Fibroblast of mammary gland (primary cell): ENCODE data around the gene BEAN1.

Source experiments
- DNase-seq: peaks from one replicate; pipeline ENCODE4 v3.0.0-alpha.2; 2010; ENCODE audit warnings: low read depth
- H3K4me3 ChIP-seq: 2 replicates; pipeline ENCODE4 v1.5.1; 2011; ENCODE audit warnings: low read depth, mild to moderate bottlenecking, low read length, moderate library complexity; ENCODE audit not compliant: control insufficient read depth
- CTCF ChIP-seq: conservative IDR thresholded peaks from 2 replicates; pipeline ENCODE4 v1.5.1; 2011; ENCODE audit warnings: low read depth, low read length, inconsistent platforms; ENCODE audit not compliant: control insufficient read depth, insufficient read depth

The BEAN1 gene

GRCh38 chr16:66489385-66489784 lies 62.3 kb downstream of the BEAN1 start:
- no peak for TF ChIP-seq CTCF
- H3K4me3 ChIP-seq, result no peak overlapping the region
- DNase-seq, result no peak

GRCh38 chr16:66489818-66490217 lies 62.7 kb downstream of the BEAN1 start:
- no peak overlapping the region for H3K4me3 ChIP-seq
- TF ChIP-seq CTCF, result no peak
- no peak for DNase-seq

GRCh38 chr16:66490774-66491715 lies 64.0 kb downstream of the BEAN1 start:
- DNase-seq, result no peak
- no peak for TF ChIP-seq CTCF
- no peak overlapping the region for H3K4me3 ChIP-seq

GRCh38 chr16:66491716-66492064 lies 64.6 kb downstream of the BEAN1 start:
- no peak overlapping the region for H3K4me3 ChIP-seq
- TF ChIP-seq CTCF, result no peak
- DNase-seq, result no peak

GRCh38 chr16:66493490-66494401 lies 66.7 kb downstream of the BEAN1 start:
- H3K4me3 ChIP-seq, result no peak overlapping the region
- no peak for DNase-seq
- TF ChIP-seq CTCF, result no peak

- DNase-seq, result no peak
- H3K4me3 ChIP-seq, result no peak overlapping the region
Observed at GRCh38 chr16:66494916-66495315, 67.8 kb downstream of the BEAN1 start.

More at GRCh38 chr16:66494916-66495315, 67.8 kb downstream of the BEAN1 start:
- no peak for TF ChIP-seq CTCF
